K562 (cell line): Measurements from ENCODE around the gene AGO4. TPM values are rescaled to one million over a fixed set of nuclear protein-coding genes. Genes with fewer than 3 reads are reported as not detected.

Experiments used
- ATAC-seq: fragments of 200-7000 bp; cut with Tn5 transposase; 3 replicates; pipeline ENCODE4 v1.9.1; 2020; ENCODE audit warnings: moderate library complexity
- BruUV-seq: library from RNA; stranded (reverse); fragments of 400-500 nt; replicated peaks from 2 replicates; lab custom pipeline; 2021; lab: Mats Ljungman, UMichigan
- CTCF ChIA-PET: fragments of 300-600 bp; formaldehyde crosslinking; extraction: SDS; loops from one replicate; lab custom pipeline; 2021; ENCODE audit warnings: low intra/inter-chr PET ratio; lab: Yijun Ruan, JAX
- POLR2A ChIA-PET: fragments of 300-600, 350-650 bp; sonication (Branson Sonifier 250); formaldehyde crosslinking; extraction: SDS; loops from one replicate; lab custom pipeline; 2021; ENCODE audit warnings: antibody characterized with exemption, inconsistent platforms; lab: Yijun Ruan, JAX
- DNase-seq, 4 experiments: peaks; one replicate each; pipeline versions ENCODE4 v3.0.0 to v3.0.0-alpha.2; 2011 to 2018; ENCODE audit warnings: low spot score in 3 of 4, mixed read lengths in 3 of 4; ENCODE audit errors: extremely low read depth in 1 of 4
- FAIRE-seq: peaks from 2 replicates; lab custom pipeline; 2011; peaks lifted over from hg19 to GRCh38; lab: Jason Lieb, UNC
- H2AFZ ChIP-seq: 2 replicates; pipeline ENCODE4 v1.6.0; 2011; ENCODE audit warnings: low read depth, low read length, control low read depth, inconsistent platforms
- H3K27ac ChIP-seq: fragments of 200-600 bp; 3 replicates; pipeline ENCODE4 v1.8.0; 2011; ENCODE audit warnings: low read depth, mild to moderate bottlenecking, control low read depth, inconsistent platforms, low read length, moderate library complexity, mixed read lengths; ENCODE audit errors: extremely low read depth
- H3K27me3 ChIP-seq, 2 experiments: fragments of 300-600 bp in 1 of 2; 2 replicates in 1 of 2; 3 replicates in 1 of 2; pipeline versions ENCODE4 v1.6.0 to v1.8.0; 2011; ENCODE audit warnings: inconsistent platforms in 2 of 2, low read length in 2 of 2, mild to moderate bottlenecking in 1 of 2, mixed read lengths in 1 of 2, moderate library complexity in 1 of 2; ENCODE audit not compliant: control insufficient read depth in 2 of 2, insufficient read depth in 2 of 2
- H3K36me3 ChIP-seq: fragments of 300-600 bp; 3 replicates; pipeline ENCODE4 v1.8.0; 2011; ENCODE audit warnings: mild to moderate bottlenecking, low read length, inconsistent platforms; ENCODE audit not compliant: control insufficient read depth, insufficient read depth
- H3K4me1 ChIP-seq, 2 experiments: fragments of 200-600 bp in 1 of 2; replicated peaks in 1 of 2; 2 replicates in 1 of 2; 3 replicates in 1 of 2; pipeline versions ENCODE4 v1.5.1 to v1.8.0; 2011; ENCODE audit warnings: inconsistent platforms in 2 of 2, low read length in 2 of 2, mild to moderate bottlenecking in 1 of 2, mixed read lengths in 1 of 2, moderate library complexity in 1 of 2; ENCODE audit not compliant: control insufficient read depth in 2 of 2, insufficient read depth in 2 of 2
- H3K4me2 ChIP-seq: 2 replicates; pipeline ENCODE4 v1.6.1; 2011; ENCODE audit warnings: low read length, control low read depth, inconsistent platforms, mixed read lengths; ENCODE audit not compliant: insufficient read depth
- H3K4me3 ChIP-seq: fragments of 200-600 bp; sonication (generic), shearing (Covaris generic); 2 replicates; pipeline ENCODE4 v1.5.1; 2016; ENCODE audit warnings: control low read depth, inconsistent platforms
- H3K79me2 ChIP-seq: fragments of 200-600 bp; 3 replicates; pipeline ENCODE4 v1.8.0; 2011; ENCODE audit warnings: low read length, inconsistent platforms; ENCODE audit not compliant: control insufficient read depth, insufficient read depth
- H3K9ac ChIP-seq, 2 experiments: 2 replicates each; pipeline versions ENCODE4 v1.6.0 to v1.6.1; 2011; ENCODE audit warnings: low read depth in 2 of 2, low read length in 2 of 2, control low read depth in 1 of 2, inconsistent platforms in 1 of 2, mild to moderate bottlenecking in 1 of 2, mixed read lengths in 1 of 2; ENCODE audit not compliant: insufficient read depth in 1 of 2
- H3K9me1 ChIP-seq: one replicate; pipeline ENCODE4 v1.6.0; 2011; ENCODE audit warnings: inconsistent platforms, mild to moderate bottlenecking, low read length, moderate library complexity; ENCODE audit not compliant: control insufficient read depth, insufficient read depth
- H3K9me3 ChIP-seq: replicated peaks from 2 replicates; pipeline ENCODE4 v1.5.1; 2011; ENCODE audit warnings: low read depth, low read length, inconsistent platforms; ENCODE audit not compliant: control insufficient read depth, insufficient read depth
- H4K20me1 ChIP-seq: replicated peaks from 2 replicates; pipeline ENCODE4 v1.6.1; 2011; ENCODE audit warnings: low read length, inconsistent platforms, mixed read lengths; ENCODE audit not compliant: control insufficient read depth, insufficient read depth
- GABPB2 ChIP-seq: fragments of 250-450 bp; sonication (Bioruptor Pico); conservative IDR thresholded peaks from 2 replicates; pipeline ENCODE4 v1.5.1; 2021; ENCODE audit warnings: mild to moderate bottlenecking
- SPI1 ChIP-seq: IDR thresholded peaks from 2 replicates; pipeline ENCODE4 v1.6.1; 2011; ENCODE audit warnings: low read depth, low read length, control low read depth, borderline replicate concordance
- WGBS: fragments of 100-300 bp; shearing (Covaris generic); methylation state at CpG from one replicate; pipeline ENCODE4 v1.1.6; 2016; ENCODE audit warnings: low coverage, mixed read lengths; ENCODE audit not compliant: insufficient coverage; ENCODE audit errors: missing lambda C conversion rate; 5-methylcytosine and 5-hydroxymethylcytosine counted together
- in situ Hi-C: fragments of 300-500 bp; cut with MboI; formaldehyde crosslinking; loops from 4 replicates; pipeline ENCODE4 v1.15.0; 2018; ENCODE audit warnings: inconsistent platforms, mixed read lengths
- intact Hi-C: fragments of 100-400 bp; cut with micrococcal nuclease; formaldehyde crosslinking; loops from 2 replicates; pipeline ENCODE4 v1.14.2; 2022
- polyA plus RNA-seq, 8 experiments: library from polyadenylated mRNA; depleted of rRNA in 4 of 8; stranded (reverse) in 5 of 8; unstranded in 3 of 8; fragments of >200 nt; fragmentation: Nextera tagmentation in 2 of 8; fragmentation: Illumina TruSeq in 1 of 8; extraction: Ambion mirVana in 2 of 8; extraction: Trizol in 1 of 8; gene quantifications; 2 replicates each; pipeline versions ENCODE4 v1.2.1 to v1.2.3, GENCODE V29; 2011 to 2014; ENCODE audit warnings: inconsistent platforms in 1 of 8, missing spikeins in 1 of 8
- total RNA-seq, 7 experiments: library from RNA; depleted of rRNA in 6 of 7; stranded (reverse); fragments of >200 nt in 6 of 7; fragmentation: Illumina TruSeq in 2 of 7; extraction: Trizol in 2 of 7; gene quantifications; 2 replicates each; pipeline versions ENCODE4 v1.2.1 to v1.2.3, GENCODE V29; 2011 to 2021; ENCODE audit warnings: low replicate concordance in 1 of 7
- TF ChIP-seq, protein P1 (sequence below), 3 experiments: fragments of 200-800 bp in 1 of 3; fragments of 250-450 bp in 1 of 3; fragments of 450-650 bp in 1 of 3; sonication (Bioruptor Pico) in 1 of 3; sonication (Bioruptor generic) in 1 of 3; formaldehyde crosslinking in 1 of 3; IDR thresholded peaks; 2 replicates each; pipeline versions ENCODE4 v1.6.1 to v1.8.0; 2016 to 2022; ENCODE audit warnings: mild to moderate bottlenecking in 2 of 3, missing genetic modification characterization in 2 of 3, missing compliant biosample characterization in 1 of 3, moderate library complexity in 1 of 3
- TF ChIP-seq, protein P2 (sequence below), 2 experiments: IDR thresholded peaks; 2 replicates each; pipeline ENCODE4 v1.6.1; 2012; ENCODE audit warnings: improper control_type of control experiment in 2 of 2, low read depth in 2 of 2, low read length in 2 of 2, borderline replicate concordance in 1 of 2

Gene AGO4
- total and polyA plus RNA-seq, 9 of the 15 experiments (the other 6 are each of a cell fraction or from before 2014, with no cell fraction given), result 1.3 to 10.5 (median 6.5) TPM

DNA sequence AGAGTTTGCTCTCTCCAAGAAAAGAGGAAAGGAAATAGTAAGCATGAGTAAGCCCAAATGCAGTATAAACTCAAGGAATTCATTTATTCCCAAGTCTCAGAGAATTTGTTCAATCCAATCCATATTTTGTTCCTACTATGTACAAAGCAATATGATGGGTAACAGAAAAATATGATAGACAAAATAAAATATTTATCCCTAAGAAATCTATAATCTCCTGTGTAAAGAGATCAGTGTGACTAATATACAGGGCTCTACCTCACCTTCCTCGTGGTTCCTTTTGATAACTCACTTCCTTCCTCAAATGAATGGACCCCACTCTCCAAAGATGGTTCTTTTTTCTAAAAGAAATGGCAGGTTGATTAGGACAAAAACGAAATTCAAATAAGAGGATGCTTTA, 45.7 kb upstream of the AGO4 start:
- no TSS peak for BruUV-seq
- CTCF ChIA-PET, result no interaction called here
- peaks cover 84% of the 10 kb centered on the region for H3K36me3 ChIP-seq

More for the DNA sequence above, 45.7 kb upstream of the AGO4 start:
- H3K4me2 ChIP-seq, result no peak overlapping the region
- no peaks in the 10 kb centered on the region for H3K9me1 ChIP-seq
- ATAC-seq (no peak), DNase-seq (no peak), FAIRE-seq (no peak)
- H3K79me2 ChIP-seq, result peaks cover 34% of the 10 kb centered on the region
- TF ChIP-seq SPI1 (peak; percentile 24; the same call in 1 of the 2 replicates), GABPB2 (CRISPR knock-in tag) (no peak)
- TF ChIP-seq, protein P1, sequence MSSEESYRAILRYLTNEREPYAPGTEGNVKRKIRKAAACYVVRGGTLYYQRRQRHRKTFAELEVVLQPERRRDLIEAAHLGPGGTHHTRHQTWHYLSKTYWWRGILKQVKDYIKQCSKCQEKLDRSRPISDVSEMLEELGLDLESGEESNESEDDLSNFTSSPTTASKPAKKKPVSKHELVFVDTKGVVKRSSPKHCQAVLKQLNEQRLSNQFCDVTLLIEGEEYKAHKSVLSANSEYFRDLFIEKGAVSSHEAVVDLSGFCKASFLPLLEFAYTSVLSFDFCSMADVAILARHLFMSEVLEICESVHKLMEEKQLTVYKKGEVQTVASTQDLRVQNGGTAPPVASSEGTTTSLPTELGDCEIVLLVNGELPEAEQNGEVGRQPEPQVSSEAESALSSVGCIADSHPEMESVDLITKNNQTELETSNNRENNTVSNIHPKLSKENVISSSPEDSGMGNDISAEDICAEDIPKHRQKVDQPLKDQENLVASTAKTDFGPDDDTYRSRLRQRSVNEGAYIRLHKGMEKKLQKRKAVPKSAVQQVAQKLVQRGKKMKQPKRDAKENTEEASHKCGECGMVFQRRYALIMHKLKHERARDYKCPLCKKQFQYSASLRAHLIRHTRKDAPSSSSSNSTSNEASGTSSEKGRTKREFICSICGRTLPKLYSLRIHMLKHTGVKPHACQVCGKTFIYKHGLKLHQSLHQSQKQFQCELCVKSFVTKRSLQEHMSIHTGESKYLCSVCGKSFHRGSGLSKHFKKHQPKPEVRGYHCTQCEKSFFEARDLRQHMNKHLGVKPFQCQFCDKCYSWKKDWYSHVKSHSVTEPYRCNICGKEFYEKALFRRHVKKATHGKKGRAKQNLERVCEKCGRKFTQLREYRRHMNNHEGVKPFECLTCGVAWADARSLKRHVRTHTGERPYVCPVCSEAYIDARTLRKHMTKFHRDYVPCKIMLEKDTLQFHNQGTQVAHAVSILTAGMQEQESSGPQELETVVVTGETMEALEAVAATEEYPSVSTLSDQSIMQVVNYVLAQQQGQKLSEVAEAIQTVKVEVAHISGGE (CRISPR knock-in tag; IDR thresholded peaks at IDR 0.05), result no peak
- TF ChIP-seq, protein P2, sequence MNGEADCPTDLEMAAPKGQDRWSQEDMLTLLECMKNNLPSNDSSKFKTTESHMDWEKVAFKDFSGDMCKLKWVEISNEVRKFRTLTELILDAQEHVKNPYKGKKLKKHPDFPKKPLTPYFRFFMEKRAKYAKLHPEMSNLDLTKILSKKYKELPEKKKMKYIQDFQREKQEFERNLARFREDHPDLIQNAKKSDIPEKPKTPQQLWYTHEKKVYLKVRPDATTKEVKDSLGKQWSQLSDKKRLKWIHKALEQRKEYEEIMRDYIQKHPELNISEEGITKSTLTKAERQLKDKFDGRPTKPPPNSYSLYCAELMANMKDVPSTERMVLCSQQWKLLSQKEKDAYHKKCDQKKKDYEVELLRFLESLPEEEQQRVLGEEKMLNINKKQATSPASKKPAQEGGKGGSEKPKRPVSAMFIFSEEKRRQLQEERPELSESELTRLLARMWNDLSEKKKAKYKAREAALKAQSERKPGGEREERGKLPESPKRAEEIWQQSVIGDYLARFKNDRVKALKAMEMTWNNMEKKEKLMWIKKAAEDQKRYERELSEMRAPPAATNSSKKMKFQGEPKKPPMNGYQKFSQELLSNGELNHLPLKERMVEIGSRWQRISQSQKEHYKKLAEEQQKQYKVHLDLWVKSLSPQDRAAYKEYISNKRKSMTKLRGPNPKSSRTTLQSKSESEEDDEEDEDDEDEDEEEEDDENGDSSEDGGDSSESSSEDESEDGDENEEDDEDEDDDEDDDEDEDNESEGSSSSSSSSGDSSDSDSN (IDR thresholded peaks at IDR 0.05; ENCODE audit: borderline replicate concordance in 1 of 2, low read depth in 2 of 2, low read length in 2 of 2), result no peak
- POLR2A ChIA-PET, result no interaction called here
- peaks cover 0 to 3% of the 10 kb centered on the region in 2 experiments; a peak in 3 of 5 replicates for H3K4me1 ChIP-seq
- in situ Hi-C loops (no loop called here), intact Hi-C loops (no loop called here)
- H3K27ac ChIP-seq, result no peak overlapping the region
- H3K9ac ChIP-seq, result no peak overlapping the region
- no peak overlapping the region for H3K4me3 ChIP-seq
- H3K27me3 ChIP-seq, result no peaks in the 10 kb centered on the region
- WGBS, result 16% methylated on average over 2 of the region's 2 CpGs
- no peaks in the 10 kb centered on the region for H3K9me3 ChIP-seq
- no peaks in the 10 kb centered on the region for H4K20me1 ChIP-seq
- no peak overlapping the region for H2AFZ ChIP-seq
